GM10847 (cell line): ENCODE measurements around the gene SEC24B.

ENCODE experiments used
- POLR2A ChIP-seq: IDR thresholded peaks from 2 replicates; pipeline ENCODE4 v1.6.1; 2011; ENCODE audit not compliant: insufficient read length; ENCODE audit errors: extremely low read depth

The SEC24B gene

GRCh38 chr4:109465069-109465468 lies 31.5 kb downstream of the SEC24B start:
- no peak for TF ChIP-seq POLR2A

GRCh38 chr4:109469915-109470314 lies 36.3 kb downstream of the SEC24B start:
- TF ChIP-seq POLR2A, result no peak

GRCh38 chr4:109472343-109472761 lies 38.7 kb downstream of the SEC24B start:
- no peak for TF ChIP-seq POLR2A

GRCh38 chr4:109473824-109474223 lies 40.2 kb downstream of the SEC24B start:
- no peak for TF ChIP-seq POLR2A

GRCh38 chr4:109486007-109486406 lies 52.4 kb downstream of the SEC24B start:
- TF ChIP-seq POLR2A, result no peak

- TF ChIP-seq POLR2A, result no peak
These were observed 60.9 kb downstream of the SEC24B start for GRCh38 chr4:109494563-109494962.

- TF ChIP-seq POLR2A, result no peak
These were observed 61.9 kb downstream of the SEC24B start for GRCh38 chr4:109495514-109495913.

GRCh38 chr4:109496875-109497274 lies 63.3 kb downstream of the SEC24B start:
- no peak for TF ChIP-seq POLR2A

GRCh38 chr4:109497511-109497910 lies 63.9 kb downstream of the SEC24B start:
- no peak for TF ChIP-seq POLR2A

GRCh38 chr4:109499513-109499912 lies 65.9 kb downstream of the SEC24B start:
- TF ChIP-seq POLR2A, result no peak

- TF ChIP-seq POLR2A, result no peak
These were observed 73.3 kb downstream of the SEC24B start for GRCh38 chr4:109506890-109507289.

- no peak for TF ChIP-seq POLR2A
These were observed 77.1 kb downstream of the SEC24B start for GRCh38 chr4:109510687-109511086.

GRCh38 chr4:109511414-109511813 lies 77.8 kb downstream of the SEC24B start:
- TF ChIP-seq POLR2A, result no peak

- TF ChIP-seq POLR2A, result no peak
These were observed 98.6 kb downstream of the SEC24B start for GRCh38 chr4:109532182-109532581.

- TF ChIP-seq POLR2A, result no peak
These were observed 111.8 kb downstream of the SEC24B start for GRCh38 chr4:109545401-109545800.

- no peak for TF ChIP-seq POLR2A
These were observed 113.8 kb downstream of the SEC24B start for GRCh38 chr4:109547394-109547793.

GRCh38 chr4:109548655-109549054 lies 115.0 kb downstream of the SEC24B start:
- TF ChIP-seq POLR2A, result no peak

GRCh38 chr4:109552237-109552636 lies 118.6 kb downstream of the SEC24B start:
- no peak for TF ChIP-seq POLR2A
